Activated CD8-positive, alpha-beta memory T cell treated with anti-CD3 and anti-CD28 coated beads, Interleukin-2, amount 50 U/mL, for 4 hours (primary cell): ENCODE measurements around the gene BMP5.

Experiments
- DNase-seq: peaks from one replicate; pipeline ENCODE4 v3.0.0-alpha.2; 2020

Gene BMP5

DNA sequence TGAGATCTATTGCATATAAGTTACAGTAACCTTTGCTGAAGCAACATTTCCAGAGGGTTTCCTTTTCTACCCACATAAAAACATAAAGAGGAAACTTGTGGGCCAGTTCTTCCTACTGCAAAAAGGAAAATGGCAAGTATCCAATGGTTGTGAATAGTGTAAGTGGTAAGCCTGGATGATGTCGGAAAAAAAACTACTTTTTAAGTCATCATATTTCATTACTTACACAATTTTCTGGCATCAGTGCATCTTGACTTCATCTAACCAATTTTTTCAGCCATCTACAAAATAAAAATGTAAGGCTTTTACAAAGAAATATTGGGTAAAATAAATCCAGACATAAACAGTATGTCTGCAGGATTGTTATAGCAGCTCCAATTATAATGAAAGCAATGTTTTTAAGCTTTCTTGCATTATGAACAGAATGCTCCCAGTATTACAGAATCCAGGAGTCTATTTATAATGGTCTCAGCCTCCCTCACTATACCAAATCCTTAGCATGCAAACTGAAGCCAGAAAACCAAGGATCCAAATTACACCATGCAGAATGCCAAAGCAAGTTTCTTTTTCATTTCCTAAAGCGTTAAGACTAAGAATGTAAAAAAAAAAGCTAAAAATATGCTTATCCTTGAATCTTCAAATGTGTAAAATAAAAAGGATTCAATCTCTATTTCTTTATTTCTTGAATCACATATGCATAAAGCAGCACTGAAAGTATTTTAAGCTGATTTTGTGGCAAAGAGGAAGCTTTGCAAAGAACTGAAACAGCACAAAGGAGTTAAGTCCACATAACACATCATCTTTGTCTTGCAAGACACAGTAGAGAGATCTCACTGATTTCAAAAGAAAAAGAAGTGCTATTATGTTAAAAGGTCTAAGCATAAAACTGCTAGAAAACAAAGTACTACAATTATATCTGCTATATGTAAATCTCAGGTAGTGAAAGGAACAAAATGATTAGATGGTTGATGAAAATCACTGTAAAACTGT is 169.6 kb downstream of the BMP5 start:
- DNase-seq, result no peak

DNA sequence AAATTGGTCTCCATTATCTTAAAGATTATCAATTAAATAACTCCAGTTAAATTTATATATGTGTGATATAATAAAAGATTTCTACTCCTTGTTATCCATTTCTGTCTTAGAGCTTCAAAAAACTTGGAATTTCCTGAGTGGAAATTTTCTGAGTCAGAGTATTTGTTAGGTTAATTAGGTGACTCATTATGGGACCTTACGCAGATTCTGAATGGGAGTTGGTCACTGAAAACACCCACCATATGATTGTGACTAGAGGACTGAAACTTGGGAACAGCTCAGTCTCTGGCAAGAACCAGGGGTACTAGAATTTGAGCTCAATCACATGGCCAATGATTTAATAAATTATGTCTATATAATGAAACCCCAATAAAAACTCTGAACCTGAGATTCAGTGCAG is 171.0 kb downstream of the BMP5 start:
- no peak for DNase-seq
